CD4-positive, alpha-beta T cell (primary cell): Measurements from ENCODE around the gene MED27. TPM values are rescaled to one million over a fixed set of nuclear protein-coding genes. Genes with fewer than 3 reads are reported as not detected.

ENCODE experiments used
- ATAC-seq: fragments of 200-7000 bp; cut with Tn5 transposase; one replicate; pipeline ENCODE4 v1.10.0; 2022; ENCODE audit warnings: mild to moderate bottlenecking; ENCODE audit not compliant: poor library complexity
- CTCF ChIA-PET: fragments of 350-600 bp; sonication (Branson Sonifier 250); formaldehyde crosslinking; loops from one replicate; lab custom pipeline; 2021; ENCODE audit warnings: antibody characterized with exemption, inconsistent platforms; lab: Charles Lee
- POLR2A ChIA-PET: fragments of 350-600 bp; sonication (Branson Sonifier 250); formaldehyde crosslinking; loops from one replicate; lab custom pipeline; 2021; ENCODE audit warnings: antibody characterized with exemption, inconsistent platforms; lab: Charles Lee
- DNase-seq, 14 experiments: peaks; one replicate each; pipeline ENCODE4 v3.0.0-alpha.2; 2013 to 2020; ENCODE audit warnings: mixed read lengths in 2 of 14
- H3K27ac ChIP-seq, 2 donors: one replicate each; pipeline versions ENCODE4 v1.5.1 to v1.7.0; 2013; ENCODE audit warnings: low read length in 2 of 2, low read depth in 1 of 2, mild to moderate bottlenecking in 1 of 2
- H3K27me3 ChIP-seq, 2 experiments: 1 replicate in 1 of 2; 2 replicates in 1 of 2; pipeline versions ENCODE4 v1.6.1 to v1.7.0; 2013; ENCODE audit warnings: low read length in 2 of 2, control low read depth in 1 of 2, mild to moderate bottlenecking in 1 of 2, moderate library complexity in 1 of 2; ENCODE audit not compliant: insufficient read depth in 2 of 2, control insufficient read depth in 1 of 2
- H3K36me3 ChIP-seq: one replicate; pipeline ENCODE4 v1.6.1; 2013; ENCODE audit warnings: low read length, control low read depth; ENCODE audit not compliant: insufficient read depth
- H3K4me1 ChIP-seq: one replicate; pipeline ENCODE4 v1.6.1; 2013; ENCODE audit warnings: low read length, control low read depth; ENCODE audit not compliant: insufficient read depth
- H3K4me3 ChIP-seq: one replicate; pipeline ENCODE4 v1.5.1; 2013; ENCODE audit warnings: mild to moderate bottlenecking, low read length, moderate library complexity
- H3K9me3 ChIP-seq, 2 experiments: 1 replicate in 1 of 2; 2 replicates in 1 of 2; pipeline versions ENCODE4 v1.6.1 to v1.7.0; 2013; ENCODE audit warnings: low read length in 2 of 2, mild to moderate bottlenecking in 2 of 2, control low read depth in 1 of 2, moderate library complexity in 1 of 2; ENCODE audit not compliant: control insufficient read depth in 1 of 2, insufficient read depth in 1 of 2
- H3K27ac Mint-ChIP-seq: one replicate; pipeline ENCODE4 v1.8.0; 2020; ENCODE audit warnings: mixed read lengths
- H3K27me3 Mint-ChIP-seq: one replicate; pipeline ENCODE4 v1.8.0; 2021; ENCODE audit warnings: mixed read lengths
- H3K36me3 Mint-ChIP-seq: one replicate; pipeline ENCODE4 v1.8.0; 2021; ENCODE audit warnings: low read depth, mixed read lengths
- H3K4me1 Mint-ChIP-seq: one replicate; pipeline ENCODE4 v1.8.0; 2021; ENCODE audit warnings: low read depth, mixed read lengths
- H3K4me3 Mint-ChIP-seq: one replicate; pipeline ENCODE4 v1.8.0; 2020; ENCODE audit warnings: mild to moderate bottlenecking, mixed read lengths
- H3K9me3 Mint-ChIP-seq: one replicate; pipeline ENCODE4 v1.8.0; 2020; ENCODE audit warnings: mixed read lengths
- CTCF ChIP-seq: fragments of 200-600 bp; IDR thresholded peaks from one replicate; pipeline ENCODE4 v1.8.0; 2022; ENCODE audit warnings: antibody characterized with exemption, mild to moderate bottlenecking
- intact Hi-C, 2 experiments: fragments of 100-400 bp; cut with DNase I in 1 of 2; cut with micrococcal nuclease in 1 of 2; formaldehyde crosslinking; loops; one replicate each; pipeline versions ENCODE4 v1.15.1 to v1.9.0; 2023 to 2025; cut with DNase I, micrococcal nuclease
- total RNA-seq, 174 experiments: library from RNA in 2 of 174; stranded (reverse) in 2 of 174; gene quantifications; one replicate each; pipeline ENCODE4 v1.2.3 and lab custom pipeline; 2021 to 2026

The MED27 gene
- total RNA-seq, 2 experiments from 2014 or later, result 15.0 to 17.4 TPM

GRCh38 chr9:131812116-131812790 lies 267.4 kb downstream of the MED27 start:
- Histone ChIP-seq H3K36me3 (no peaks in the 10 kb centered on the region), H3K27ac (no peak overlapping the region), H3K4me3 (no peak overlapping the region), H3K9me3 (peaks cover 0 to 8% of the 10 kb centered on the region in 2 experiments), H3K27me3 (peaks cover 11% of the 10 kb centered on the region in 2 experiments), H3K4me1 (no peaks in the 10 kb centered on the region)
- Mint-ChIP-seq H3K4me1 (no peaks in the 10 kb centered on the region), H3K36me3 (no peaks in the 10 kb centered on the region), H3K27ac (no peak overlapping the region), H3K9me3 (no peaks in the 10 kb centered on the region), H3K4me3 (no peak overlapping the region), H3K27me3 (peaks cover 48% of the 10 kb centered on the region)
- POLR2A ChIA-PET, result no interaction called here
- CTCF ChIA-PET, result no interaction called here
- DNase-seq, result no peak
- intact Hi-C loops, result no loop called here
- TF ChIP-seq CTCF, result no peak
- ATAC-seq, result no peak

DNA sequence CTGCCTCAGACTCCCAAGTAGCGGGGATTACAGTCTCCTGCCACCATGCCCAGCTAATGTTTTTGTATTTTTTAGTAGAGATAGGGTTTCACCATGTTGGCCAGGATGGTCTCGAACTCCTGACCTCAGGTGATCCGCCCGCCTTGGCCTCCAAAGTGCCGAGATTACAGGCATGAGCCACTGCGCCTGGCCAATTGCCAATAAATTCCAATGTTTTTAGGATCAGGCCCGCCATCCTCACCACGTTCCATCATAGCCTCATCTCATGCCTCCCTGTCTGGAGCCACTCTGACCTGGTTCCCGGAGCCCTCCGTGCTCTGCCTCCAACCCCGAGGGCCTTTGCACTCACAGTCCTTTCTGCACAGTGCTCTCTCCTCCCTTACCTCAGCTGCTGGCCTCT lies 268.3 kb downstream of the MED27 start:
- ChIA-PET POLR2A (no interaction called here), CTCF (no interaction called here)
- Histone ChIP-seq H3K36me3 (no peaks in the 10 kb centered on the region), H3K4me1 (no peaks in the 10 kb centered on the region), H3K9me3 (peaks cover 0 to 8% of the 10 kb centered on the region in 2 experiments), H3K27ac (no peak overlapping the region), H3K4me3 (no peak overlapping the region), H3K27me3 (peaks cover 11% of the 10 kb centered on the region in 2 experiments)
- Mint-ChIP-seq H3K36me3 (no peaks in the 10 kb centered on the region), H3K4me3 (no peak overlapping the region), H3K4me1 (no peaks in the 10 kb centered on the region), H3K9me3 (no peaks in the 10 kb centered on the region), H3K27me3 (peaks cover 45% of the 10 kb centered on the region), H3K27ac (no peak overlapping the region)
- TF ChIP-seq CTCF, result no peak
- intact Hi-C loops, result no loop called here
- DNase-seq, result no peak
- no peak for ATAC-seq

- Mint-ChIP-seq H3K4me3 (no peak overlapping the region), H3K36me3 (no peaks in the 10 kb centered on the region), H3K4me1 (no peaks in the 10 kb centered on the region), H3K27ac (no peak overlapping the region), H3K9me3 (no peaks in the 10 kb centered on the region), H3K27me3 (peaks cover 43% of the 10 kb centered on the region)
- POLR2A ChIA-PET, result no interaction called here
- peaks cover 11% of the 10 kb centered on the region in 2 experiments for H3K27me3 ChIP-seq
- H3K9me3 ChIP-seq, result peaks cover 0 to 8% of the 10 kb centered on the region in 2 experiments
- no peaks in the 10 kb centered on the region for H3K4me1 ChIP-seq
- CTCF ChIA-PET, result interaction anchor here (0.9 kb wide), 1 partner anchor 48 kb away, joined by 4 read pairs; no protein-coding TSS in a partner anchor
- no peak for TF ChIP-seq CTCF
- DNase-seq (no peak), ATAC-seq (no peak)
- no peaks in the 10 kb centered on the region for H3K36me3 ChIP-seq
- no peak overlapping the region for H3K4me3 ChIP-seq
- no peak overlapping the region for H3K27ac ChIP-seq
- intact Hi-C loops, result no loop called here
Measured at GRCh38 chr9:131810351-131811170, 269.1 kb downstream of the MED27 start.

Other genes starting within 250 kb of the MED27 start
- 1 to 10 TPM; 2.2 to 2.6 TPM for gene NTNG2, start 82.2 kb upstream of the MED27 start, total RNA-seq